Lower lobe of right lung (tissue), 2 donors: ENCODE results near the gene SRXN1. TPM values are rescaled to one million over a fixed set of nuclear protein-coding genes. Genes with fewer than 3 reads are reported as not detected.

Experiments
- ATAC-seq, 2 donors: fragments of 200-7000 bp; cut with Tn5 transposase; one replicate each; pipeline ENCODE4 v1.9.1; 2020 to 2022; ENCODE audit warnings: mild to moderate bottlenecking in 2 of 2, moderate library complexity in 2 of 2
- DNase-seq: peaks from one replicate; pipeline ENCODE4 v3.0.0-alpha.2; 2020
- H3K27ac ChIP-seq: fragments of 200-600 bp; one replicate; pipeline ENCODE4 v1.8.0; 2022
- H3K27me3 ChIP-seq: fragments of 200-600 bp; one replicate; pipeline ENCODE4 v1.8.0; 2022; ENCODE audit warnings: low read depth
- H3K36me3 ChIP-seq: fragments of 200-600 bp; one replicate; pipeline ENCODE4 v1.8.0; 2022; ENCODE audit warnings: mild to moderate bottlenecking
- H3K4me1 ChIP-seq: fragments of 200-600 bp; one replicate; pipeline ENCODE4 v1.8.0; 2022
- H3K4me3 ChIP-seq: fragments of 200-600 bp; one replicate; pipeline ENCODE4 v1.8.0; 2022; ENCODE audit warnings: mild to moderate bottlenecking
- H3K9me3 ChIP-seq: fragments of 200-600 bp; one replicate; pipeline ENCODE4 v1.8.0; 2022
- CTCF ChIP-seq: fragments of 200-600 bp; IDR thresholded peaks from one replicate; pipeline ENCODE4 v1.8.0; 2022; ENCODE audit warnings: antibody characterized with exemption, mild to moderate bottlenecking
- intact Hi-C: fragments of 100-400 bp; cut with DNase I; formaldehyde crosslinking; loops from one replicate; pipeline ENCODE4 v1.11.0; 2022
- total RNA-seq: library from RNA; stranded (reverse); fragmentation: NEBNext Ultra II Directional; extraction: Animal tissue kit (Norgen Biotek cat#: 25700); gene quantifications from one replicate; pipeline ENCODE4 v1.2.1, GENCODE V29; 2021
- donor health status: DM: no; HTN: yes; CAD: no; lungs with severe emphysema.

Gene SRXN1
- total RNA-seq, 1 donor from 2014 or later, result 32.0 TPM

- no peak for ATAC-seq
- Histone ChIP-seq H3K4me3 (no peak overlapping the region), H3K36me3 (no peaks in the 10 kb centered on the region), H3K9me3 (no peaks in the 10 kb centered on the region), H3K4me1 (no peaks in the 10 kb centered on the region), H3K27me3 (no peaks in the 10 kb centered on the region), H3K27ac (no peak overlapping the region)
- DNase-seq, result no peak
- TF ChIP-seq CTCF, result no peak
- intact Hi-C loops, result no loop called here
These were observed 17.1 kb downstream of the SRXN1 start for GRCh38 chr20:635893-636338.

GRCh38 chr20:635028-635892 is 17.7 kb downstream of the SRXN1 start:
- DNase-seq (no peak), ATAC-seq (no peak)
- no peaks in the 10 kb centered on the region for H3K27me3 ChIP-seq
- no peaks in the 10 kb centered on the region for H3K4me1 ChIP-seq
- H3K9me3 ChIP-seq, result no peaks in the 10 kb centered on the region
- no peak overlapping the region for H3K4me3 ChIP-seq
- TF ChIP-seq CTCF, result no peak
- no peaks in the 10 kb centered on the region for H3K36me3 ChIP-seq
- H3K27ac ChIP-seq, result no peak overlapping the region
- intact Hi-C loops, result no loop called here

GRCh38 chr20:634148-634925 is 18.7 kb downstream of the SRXN1 start:
- ATAC-seq, result no peak
- intact Hi-C loops, result no loop called here
- no peak for DNase-seq

GRCh38 chr20:631101-631500 is 21.9 kb downstream of the SRXN1 start:
- H3K27ac ChIP-seq, result no peak overlapping the region
- no peaks in the 10 kb centered on the region for H3K27me3 ChIP-seq
- H3K36me3 ChIP-seq, result no peaks in the 10 kb centered on the region
- no peak for ATAC-seq
- no peak for DNase-seq
- H3K4me3 ChIP-seq, result no peak overlapping the region
- no peaks in the 10 kb centered on the region for H3K4me1 ChIP-seq
- H3K9me3 ChIP-seq, result no peaks in the 10 kb centered on the region
- no peak for TF ChIP-seq CTCF
- intact Hi-C loops, result no loop called here

More at GRCh38 chr20:634148-634925, 18.7 kb downstream of the SRXN1 start:
- H3K4me1 ChIP-seq, result no peaks in the 10 kb centered on the region
- no peak overlapping the region for H3K27ac ChIP-seq
- no peaks in the 10 kb centered on the region for H3K9me3 ChIP-seq
- no peak overlapping the region for H3K4me3 ChIP-seq
- H3K36me3 ChIP-seq, result no peaks in the 10 kb centered on the region
- no peak for TF ChIP-seq CTCF
- H3K27me3 ChIP-seq, result no peaks in the 10 kb centered on the region

- Histone ChIP-seq H3K27me3 (no peaks in the 10 kb centered on the region), H3K4me1 (no peaks in the 10 kb centered on the region), H3K27ac (no peak overlapping the region), H3K36me3 (no peaks in the 10 kb centered on the region), H3K9me3 (no peaks in the 10 kb centered on the region), H3K4me3 (no peak overlapping the region)
- no peak for TF ChIP-seq CTCF
- ATAC-seq (no peak), DNase-seq (peak; percentile 10)
- intact Hi-C loops, result no loop called here
These were observed 26.4 kb downstream of the SRXN1 start for GRCh38 chr20:626579-626978.
